ENCODE data around the gene TBC1D5. TPM values are rescaled to one million over a fixed set of nuclear protein-coding genes. Genes with fewer than 3 reads are reported as not detected.
A peak's percentile ranks its signal among the peaks of the same experiment; 100 is the strongest.

The TBC1D5 gene
- total RNA-seq, 1 donor from 2014 or later = 67.1 TPM

DNA sequence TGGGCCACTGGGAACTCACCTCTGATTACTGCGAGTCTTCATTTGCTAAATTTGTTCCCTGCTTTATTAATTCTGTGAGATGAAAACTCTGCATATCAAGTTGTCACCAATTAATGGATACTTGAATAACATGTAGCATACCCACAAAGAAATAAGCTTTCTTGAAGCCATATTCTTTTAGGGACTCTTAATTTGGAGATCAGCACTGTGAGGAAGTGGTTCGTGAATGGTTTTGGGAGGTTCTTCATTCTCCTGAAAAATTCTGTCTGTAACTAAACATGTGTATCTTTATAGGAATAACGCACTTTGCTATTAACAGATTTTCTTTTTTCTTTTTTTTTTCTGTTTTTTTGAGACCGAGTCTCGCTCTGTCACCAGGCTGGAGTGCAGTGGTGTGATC lies 19.1 kb upstream of the TBC1D5 start:
- TF ChIP-seq CTCF (IDR thresholded peaks at IDR 0.05; ENCODE audit: insufficient read depth, low read length, severe bottlenecking) = no peak
- no peaks in the 10 kb centered on the region for H3K36me3 ChIP-seq (ENCODE audit: control insufficient read depth, insufficient read depth, low read length)
- no peak overlapping the region for H3K4me3 ChIP-seq (ENCODE audit: low read depth, low read length)
- FAIRE-seq = no peak
- DNase-seq (ENCODE audit: low read depth) = no peak
- no peaks in the 10 kb centered on the region for H3K27me3 ChIP-seq (ENCODE audit: control insufficient read depth, insufficient read depth, low read length)

DNA sequence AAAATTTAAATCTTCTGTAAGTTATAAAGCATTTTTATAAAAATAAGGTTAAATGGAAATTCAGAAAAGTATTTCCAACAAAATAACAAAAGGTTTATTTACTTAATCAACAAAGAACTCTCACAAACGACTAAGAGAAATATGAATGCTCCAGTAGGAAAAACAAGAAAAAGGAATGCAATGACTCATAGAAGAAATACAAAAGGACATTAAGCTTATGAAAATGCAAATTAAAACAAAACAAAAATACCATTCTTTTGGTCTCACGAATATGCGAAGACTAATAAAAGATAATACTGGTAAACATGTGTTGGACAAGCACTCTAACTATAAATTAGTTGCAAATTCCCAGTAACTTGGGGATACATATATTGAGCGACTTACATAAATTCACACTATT lies 17.5 kb upstream of the TBC1D5 start:
- peak; percentile 15 for DNase-seq (ENCODE audit: low read depth)
- Histone ChIP-seq H3K27me3 (ENCODE audit: control insufficient read depth, insufficient read depth, low read length) (no peaks in the 10 kb centered on the region), H3K36me3 (ENCODE audit: control insufficient read depth, insufficient read depth, low read length) (no peaks in the 10 kb centered on the region), H3K4me3 (ENCODE audit: low read depth, low read length) (no peak overlapping the region)
- TF ChIP-seq CTCF (IDR thresholded peaks at IDR 0.05; ENCODE audit: insufficient read depth, low read length, severe bottlenecking) = no peak
- no peak for FAIRE-seq

GRCh38 chr3:17755836-17756235 lies 13.4 kb upstream of the TBC1D5 start:
- DNase-seq (ENCODE audit: low read depth) (peak; percentile 73), FAIRE-seq (no peak)
- H3K36me3 ChIP-seq (ENCODE audit: control insufficient read depth, insufficient read depth, low read length) = no peaks in the 10 kb centered on the region
- no peak overlapping the region for H3K4me3 ChIP-seq (ENCODE audit: low read depth, low read length)
- no peak for TF ChIP-seq CTCF (IDR thresholded peaks at IDR 0.05; ENCODE audit: insufficient read depth, low read length, severe bottlenecking)
- H3K27me3 ChIP-seq (ENCODE audit: control insufficient read depth, insufficient read depth, low read length) = no peaks in the 10 kb centered on the region

GRCh38 chr3:17753632-17753992 lies 11.2 kb upstream of the TBC1D5 start:
- no peak for TF ChIP-seq CTCF (IDR thresholded peaks at IDR 0.05; ENCODE audit: insufficient read depth, low read length, severe bottlenecking)
- Histone ChIP-seq H3K4me3 (ENCODE audit: low read depth, low read length) (no peak overlapping the region), H3K36me3 (ENCODE audit: control insufficient read depth, insufficient read depth, low read length) (no peaks in the 10 kb centered on the region), H3K27me3 (ENCODE audit: control insufficient read depth, insufficient read depth, low read length) (no peaks in the 10 kb centered on the region)
- no peak for FAIRE-seq
- no peak for DNase-seq (ENCODE audit: low read depth)

DNA sequence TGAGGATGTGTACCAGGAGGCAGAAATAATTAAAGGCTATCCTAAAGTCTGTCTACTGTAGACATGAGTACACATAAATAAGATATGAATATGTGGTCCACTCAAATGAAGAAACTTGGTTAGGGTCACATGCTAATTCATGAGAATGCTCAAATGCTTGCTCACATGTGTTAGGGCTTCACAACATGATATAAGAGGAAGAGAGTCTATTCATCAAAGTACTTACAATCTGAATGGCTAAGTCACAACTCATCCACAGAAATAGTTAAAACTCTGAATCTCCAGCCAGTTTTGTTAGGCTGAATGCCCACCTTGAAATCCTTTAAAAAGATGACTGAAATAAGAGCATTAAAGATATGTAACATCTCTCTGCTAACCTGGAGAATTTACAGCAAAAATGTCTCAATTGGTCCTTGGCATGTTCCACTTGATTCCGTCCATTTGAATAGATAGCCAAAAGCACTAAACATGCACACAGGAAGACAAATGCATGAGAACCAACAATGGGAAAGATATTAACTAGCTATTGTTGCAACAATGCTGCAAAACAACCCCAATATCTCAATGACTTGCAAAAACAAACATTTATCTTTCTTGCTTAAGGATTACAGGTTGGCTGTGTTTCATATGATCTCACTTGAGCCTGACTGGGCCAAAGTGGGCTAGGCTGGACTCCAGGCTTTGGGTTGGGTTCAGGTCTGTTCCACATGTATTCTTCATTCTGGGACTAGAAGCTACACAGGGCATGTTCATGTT lies 10.6 kb upstream of the TBC1D5 start:
- H3K27me3 ChIP-seq (ENCODE audit: control insufficient read depth, insufficient read depth, low read length) = no peaks in the 10 kb centered on the region
- TF ChIP-seq CTCF (IDR thresholded peaks at IDR 0.05; ENCODE audit: insufficient read depth, low read length, severe bottlenecking) = no peak
- no peaks in the 10 kb centered on the region for H3K36me3 ChIP-seq (ENCODE audit: control insufficient read depth, insufficient read depth, low read length)
- FAIRE-seq (no peak), DNase-seq (ENCODE audit: low read depth) (no peak)
- H3K4me3 ChIP-seq (ENCODE audit: low read depth, low read length) = no peak overlapping the region

DNA sequence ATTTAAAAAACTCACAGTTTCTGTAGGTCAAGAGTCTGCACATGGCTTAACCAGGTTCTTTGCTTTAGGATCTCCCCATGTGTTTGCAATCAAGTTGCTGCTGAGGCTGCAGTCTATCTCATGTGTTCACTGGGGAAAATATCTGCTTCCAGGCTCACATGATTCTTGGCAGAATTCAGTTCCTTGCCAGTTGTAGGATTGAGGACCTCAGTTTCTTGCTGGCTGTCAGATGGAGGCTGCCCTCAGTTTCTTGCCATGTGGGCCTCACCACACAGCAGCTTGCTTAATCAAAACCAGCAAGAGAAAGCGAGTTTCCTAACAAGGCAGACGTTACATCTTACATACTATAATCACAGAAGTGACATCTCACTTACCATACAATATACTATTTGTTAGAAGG lies 10.0 kb upstream of the TBC1D5 start:
- Histone ChIP-seq H3K36me3 (ENCODE audit: control insufficient read depth, insufficient read depth, low read length) (no peaks in the 10 kb centered on the region), H3K27me3 (ENCODE audit: control insufficient read depth, insufficient read depth, low read length) (no peaks in the 10 kb centered on the region), H3K4me3 (ENCODE audit: low read depth, low read length) (no peak overlapping the region)
- TF ChIP-seq CTCF (IDR thresholded peaks at IDR 0.05; ENCODE audit: insufficient read depth, low read length, severe bottlenecking) = no peak
- DNase-seq (ENCODE audit: low read depth) (no peak), FAIRE-seq (no peak)

All from bronchial epithelial cell (primary cell).